ENCODE results near the gene TMEM255B. TPM values are rescaled to one million over a fixed set of nuclear protein-coding genes. Genes with fewer than 3 reads are reported as not detected.
"Not testable (repeated sequence)": the region's sequence is repeated elsewhere in the genome, so short reads cannot be mapped to it uniquely, and the experiment has no call there.

The TMEM255B gene
- total RNA-seq = 6.9 and 7.4 TPM in 2 replicates

- TF ChIP-seq, protein P1, sequence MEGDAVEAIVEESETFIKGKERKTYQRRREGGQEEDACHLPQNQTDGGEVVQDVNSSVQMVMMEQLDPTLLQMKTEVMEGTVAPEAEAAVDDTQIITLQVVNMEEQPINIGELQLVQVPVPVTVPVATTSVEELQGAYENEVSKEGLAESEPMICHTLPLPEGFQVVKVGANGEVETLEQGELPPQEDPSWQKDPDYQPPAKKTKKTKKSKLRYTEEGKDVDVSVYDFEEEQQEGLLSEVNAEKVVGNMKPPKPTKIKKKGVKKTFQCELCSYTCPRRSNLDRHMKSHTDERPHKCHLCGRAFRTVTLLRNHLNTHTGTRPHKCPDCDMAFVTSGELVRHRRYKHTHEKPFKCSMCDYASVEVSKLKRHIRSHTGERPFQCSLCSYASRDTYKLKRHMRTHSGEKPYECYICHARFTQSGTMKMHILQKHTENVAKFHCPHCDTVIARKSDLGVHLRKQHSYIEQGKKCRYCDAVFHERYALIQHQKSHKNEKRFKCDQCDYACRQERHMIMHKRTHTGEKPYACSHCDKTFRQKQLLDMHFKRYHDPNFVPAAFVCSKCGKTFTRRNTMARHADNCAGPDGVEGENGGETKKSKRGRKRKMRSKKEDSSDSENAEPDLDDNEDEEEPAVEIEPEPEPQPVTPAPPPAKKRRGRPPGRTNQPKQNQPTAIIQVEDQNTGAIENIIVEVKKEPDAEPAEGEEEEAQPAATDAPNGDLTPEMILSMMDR (conservative IDR thresholded peaks at IDR 0.05; ENCODE audit: low read depth, low read length) = peak; percentile 18
- no peak for DNase-seq (ENCODE audit: low read depth)
- peak within 1 kb of the TSS; percentile 73 for H3K4me3 ChIP-seq (ENCODE audit: low read depth, low read length)
These were observed at the start of gene TMEM255B for GRCh38 chr13:113758651-113759524. TSS of gene TMEM255B (plus strand) at chr13:113759226. CDS start at chr13:113759270, 44 bp downstream.

- no peak for DNase-seq (ENCODE audit: low read depth)
- TF ChIP-seq, protein P1 (conservative IDR thresholded peaks at IDR 0.05; ENCODE audit: low read depth, low read length) = no peak
- H3K4me3 ChIP-seq (ENCODE audit: low read depth, low read length) = no peak overlapping the region
These were observed 36.1 kb upstream of the TMEM255B start for GRCh38 chr13:113722921-113723320.

GRCh38 chr13:113723410-113724015 lies 35.5 kb upstream of the TMEM255B start:
- TF ChIP-seq, protein P1 (conservative IDR thresholded peaks at IDR 0.05; ENCODE audit: low read depth, low read length) = no peak
- no peak for DNase-seq (ENCODE audit: low read depth)
- no peak overlapping the region for H3K4me3 ChIP-seq (ENCODE audit: low read depth, low read length)

DNA sequence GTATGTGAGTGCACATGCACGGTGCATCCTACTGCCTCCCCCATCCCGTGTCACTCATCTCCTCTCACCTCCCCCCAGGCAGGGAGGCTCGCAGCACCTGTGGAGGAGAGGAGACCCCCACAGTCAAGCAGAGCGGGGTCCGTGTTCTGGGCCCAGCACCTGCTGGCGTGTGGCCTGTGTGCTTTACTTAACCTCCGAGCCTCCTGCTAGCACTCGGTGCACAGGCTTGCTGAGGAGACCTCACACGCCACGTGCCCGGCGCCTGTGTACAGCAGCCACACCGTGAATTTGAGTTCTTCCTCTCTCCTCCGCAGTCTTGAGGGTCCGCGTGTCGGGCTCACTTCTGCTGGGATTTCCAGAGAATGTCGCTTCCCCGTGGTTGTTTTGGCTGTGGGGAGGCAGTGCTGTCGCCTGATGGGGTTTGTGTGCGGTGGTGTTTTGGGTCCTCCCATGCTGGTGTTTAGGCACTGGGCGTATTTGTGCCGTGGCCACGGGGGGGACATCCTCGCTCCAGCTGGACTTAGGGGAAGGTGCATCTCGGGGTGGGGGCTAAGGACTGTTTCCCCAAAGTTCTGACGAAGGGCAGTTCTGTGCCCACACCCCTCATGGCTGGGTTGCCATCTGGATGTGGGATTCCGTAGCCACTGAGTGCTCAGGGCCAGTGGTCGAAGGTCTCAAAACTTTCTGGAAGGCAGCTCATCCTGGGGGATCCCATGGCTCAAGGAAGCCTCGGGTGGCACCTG lies 34.8 kb upstream of the TMEM255B start:
- H3K4me3 ChIP-seq (ENCODE audit: low read depth, low read length) = peak overlapping the region; percentile 56
- DNase-seq (ENCODE audit: low read depth) = no peak
- TF ChIP-seq, protein P1 (conservative IDR thresholded peaks at IDR 0.05; ENCODE audit: low read depth, low read length) = no peak

- TF ChIP-seq, protein P1 (conservative IDR thresholded peaks at IDR 0.05; ENCODE audit: low read depth, low read length) = peak; percentile 79
- DNase-seq (ENCODE audit: low read depth) = no peak
- H3K4me3 ChIP-seq (ENCODE audit: low read depth, low read length) = peak overlapping the region; percentile 56
These were observed 34.2 kb upstream of the TMEM255B start for GRCh38 chr13:113724780-113725315.

DNA sequence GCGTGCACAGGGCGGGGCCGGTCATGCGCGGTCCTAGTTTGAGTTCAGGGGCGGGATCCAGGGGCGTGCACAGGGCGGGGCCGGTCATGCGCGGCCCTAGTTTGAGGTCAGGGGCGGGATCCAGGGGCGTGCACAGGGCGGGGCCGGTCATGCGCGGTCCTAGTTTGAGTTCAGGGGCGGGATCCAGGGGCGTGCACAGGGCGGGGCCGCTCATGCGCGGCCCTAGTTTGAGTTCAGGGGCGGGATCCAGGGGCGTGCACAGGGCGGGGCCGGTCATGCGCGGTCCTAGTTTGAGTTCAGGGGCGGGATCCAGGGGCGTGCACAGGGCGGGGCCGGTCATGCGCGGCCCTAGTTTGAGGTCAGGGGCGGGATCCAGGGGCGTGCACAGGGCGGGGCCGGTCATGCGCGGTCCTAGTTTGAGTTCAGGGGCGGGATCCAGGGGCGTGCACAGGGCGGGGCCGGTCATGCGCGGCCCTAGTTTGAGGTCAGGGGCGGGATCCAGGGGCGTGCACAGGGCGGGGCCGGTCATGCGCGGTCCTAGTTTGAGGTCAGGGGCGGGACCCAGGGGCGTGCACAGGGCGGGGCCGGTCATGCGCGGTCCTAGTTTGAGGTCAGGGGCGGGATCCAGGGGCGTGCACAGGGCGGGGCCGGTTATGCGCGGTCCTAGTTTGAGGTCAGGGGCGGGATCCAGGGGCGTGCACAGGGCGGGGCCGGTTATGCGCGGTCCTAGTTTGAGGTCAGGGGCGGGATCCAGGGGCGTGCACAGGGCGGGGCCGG lies 33.5 kb upstream of the TMEM255B start:
- peak overlapping the region; percentile 56 for H3K4me3 ChIP-seq (ENCODE audit: low read depth, low read length)
- DNase-seq (ENCODE audit: low read depth) = not testable (repeated sequence)

DNA sequence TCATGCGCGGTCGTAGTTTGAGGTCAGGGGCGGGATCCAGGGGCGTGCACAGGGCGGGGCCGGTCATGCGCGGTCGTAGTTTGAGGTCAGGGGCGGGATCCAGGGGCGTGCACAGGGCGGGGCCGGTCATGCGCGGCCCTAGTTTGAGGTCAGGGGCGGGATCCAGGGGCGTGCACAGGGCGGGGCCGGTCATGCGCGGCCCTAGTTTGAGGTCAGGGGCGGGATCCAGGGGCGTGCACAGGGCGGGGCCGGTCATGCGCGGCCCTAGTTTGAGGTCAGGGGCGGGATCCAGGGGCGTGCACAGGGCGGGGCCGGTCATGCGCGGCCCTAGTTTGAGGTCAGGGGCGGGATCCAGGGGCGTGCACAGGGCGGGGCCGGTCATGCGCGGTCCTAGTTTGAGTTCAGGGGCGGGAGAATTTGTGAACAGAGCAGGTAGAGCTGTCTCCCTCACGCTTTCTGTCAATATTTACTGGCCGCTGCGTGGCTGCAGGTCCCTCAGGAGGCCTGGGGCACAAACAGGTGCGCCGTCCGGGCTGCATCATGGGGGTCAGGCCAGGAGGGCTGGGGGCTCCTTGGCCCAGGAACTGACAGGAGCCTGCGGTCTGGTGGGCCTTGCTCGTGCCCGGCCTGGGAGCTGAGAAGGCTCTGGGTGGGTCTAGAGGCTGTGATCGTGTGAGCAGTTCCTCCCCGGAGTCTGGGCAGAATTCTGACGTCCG lies 32.8 kb upstream of the TMEM255B start:
- not testable (repeated sequence) for DNase-seq (ENCODE audit: low read depth)
- peak overlapping the region; percentile 33 for H3K4me3 ChIP-seq (ENCODE audit: low read depth, low read length)
